ENCODE measurements around the gene AMACR.
"Not testable (repeated sequence)": the region's sequence is repeated elsewhere in the genome, so short reads cannot be mapped to it uniquely, and the experiment has no call there.

AMACR gene

GRCh38 chr5:33964132-33964700 is 43.6 kb downstream of the AMACR start:
- DNase-seq = no peak

DNA sequence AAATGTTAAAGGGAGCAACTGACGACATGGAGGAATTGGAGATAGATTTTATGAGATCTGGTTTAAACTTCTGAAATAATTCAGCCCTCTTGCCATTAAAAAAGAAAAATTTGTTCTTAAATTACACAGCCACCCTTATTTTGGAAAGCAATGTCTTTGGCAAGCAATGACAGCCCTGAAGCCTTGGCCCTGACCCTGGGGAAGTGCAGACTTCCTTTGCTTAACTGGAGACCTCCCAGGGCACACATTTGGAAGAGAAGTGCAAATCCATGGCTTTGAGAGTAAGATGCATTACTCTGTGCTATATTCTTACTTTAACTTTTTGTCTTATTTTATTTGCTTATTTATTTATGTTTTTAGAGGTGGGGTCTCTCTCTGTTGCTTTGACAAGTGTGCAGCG is 49.7 kb downstream of the AMACR start:
- no peak for DNase-seq

DNA sequence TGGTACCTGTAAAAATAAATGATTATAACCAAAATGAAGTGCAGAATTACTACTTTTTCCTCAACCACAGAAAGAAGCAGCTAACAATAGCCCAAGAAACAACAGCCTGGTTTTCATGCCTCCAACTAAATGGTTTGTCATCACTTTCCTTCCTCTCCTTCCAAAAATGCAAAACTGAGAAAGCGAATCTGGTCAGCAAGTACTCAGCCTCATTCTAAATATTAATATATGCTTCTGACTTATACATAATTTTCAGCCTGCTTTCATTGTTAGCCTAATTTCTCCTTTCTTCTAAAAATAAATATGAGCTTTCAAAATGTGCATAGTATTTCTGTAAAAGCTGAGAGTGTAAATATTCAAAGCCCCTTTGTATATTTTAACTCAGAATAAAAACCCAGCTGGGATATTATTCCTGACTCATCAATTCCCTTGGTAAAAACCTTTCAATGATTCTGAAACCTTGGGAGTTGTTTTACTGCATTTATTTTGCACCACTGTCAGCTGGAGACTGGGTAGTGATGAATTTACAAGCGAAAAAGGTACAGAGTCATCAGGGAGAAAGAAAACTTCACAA is 50.2 kb downstream of the AMACR start:
- no peak for DNase-seq

GRCh38 chr5:33952175-33952574 is 55.7 kb downstream of the AMACR start:
- DNase-seq = not testable (repeated sequence)

GRCh38 chr5:33944543-33945132 is 63.2 kb downstream of the AMACR start:
- no peak for DNase-seq

DNA sequence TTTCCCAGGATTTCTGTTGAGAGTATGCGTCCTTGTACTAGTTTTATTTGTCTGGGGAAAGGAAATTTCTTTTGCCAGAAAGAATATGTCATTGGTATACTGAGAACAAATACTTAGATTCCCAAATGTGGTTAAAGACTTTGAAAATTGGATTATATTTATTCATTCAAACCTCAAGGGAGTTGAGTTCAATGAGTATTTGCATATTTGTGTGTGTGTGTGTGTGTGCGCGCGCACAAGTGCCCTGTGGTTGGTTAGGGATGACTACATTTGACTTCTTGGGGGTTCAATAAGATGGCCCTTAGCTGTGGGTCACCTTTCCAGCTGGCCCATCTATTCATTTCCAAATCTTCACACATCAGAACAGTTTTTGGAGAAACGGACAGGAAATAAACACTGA is 66.8 kb downstream of the AMACR start:
- no peak for DNase-seq

- no peak for DNase-seq
Measured at GRCh38 chr5:33939556-33940262, 68.1 kb downstream of the AMACR start.

- DNase-seq = no peak
Measured at GRCh38 chr5:33938881-33939280, 69.0 kb downstream of the AMACR start.

GRCh38 chr5:33938507-33938796 is 69.4 kb downstream of the AMACR start:
- DNase-seq = no peak

GRCh38 chr5:33937707-33938506 is 69.9 kb downstream of the AMACR start:
- DNase-seq = no peak

- no peak for DNase-seq
Measured at GRCh38 chr5:33937017-33937706, 70.7 kb downstream of the AMACR start.

- no peak for DNase-seq
Measured at GRCh38 chr5:33936381-33937016, 71.4 kb downstream of the AMACR start, which contains the start of gene RXFP3. RXFP3 (plus strand) TSS chr5:33936386; CDS start chr5:33936741, 355 bp downstream.
